Large intestine (tissue), 12 donors: Measurements from ENCODE around the gene TAS2R3. TPM values are rescaled to one million over a fixed set of nuclear protein-coding genes. Genes with fewer than 3 reads are reported as not detected.
A peak's percentile ranks its signal among the peaks of the same experiment; 100 is the strongest.

Experiments
- DNase-seq, 2 donors: peaks; one replicate each; pipeline versions ENCODE4 v3.0.0 to v3.0.0-alpha.2; 2013
- H3K27ac ChIP-seq: one replicate; pipeline ENCODE4 v1.5.1; 2013; ENCODE audit warnings: low read length
- H3K27me3 ChIP-seq: 2 replicates; pipeline ENCODE4 v1.6.1; 2013; ENCODE audit warnings: low read length; ENCODE audit not compliant: control insufficient read depth, insufficient read depth
- H3K36me3 ChIP-seq: 2 replicates; pipeline ENCODE4 v1.6.1; 2013; ENCODE audit warnings: low read length; ENCODE audit not compliant: control insufficient read depth, insufficient read depth
- H3K4me1 ChIP-seq: one replicate; pipeline ENCODE4 v1.6.1; 2013; ENCODE audit warnings: low read length; ENCODE audit not compliant: control insufficient read depth, insufficient read depth
- H3K4me3 ChIP-seq: one replicate; pipeline ENCODE4 v1.5.1; 2013; ENCODE audit warnings: low read length
- H3K9me3 ChIP-seq: one replicate; pipeline ENCODE4 v1.6.1; 2013; ENCODE audit warnings: mild to moderate bottlenecking, low read depth, low read length, moderate library complexity; ENCODE audit not compliant: control insufficient read depth
- WGBS: methylation state at CpG from one replicate; pipeline ENCODE4 v1.1.5; 2013; ENCODE audit warnings: low lambda C conversion rate; ENCODE audit not compliant: insufficient coverage; 5-methylcytosine and 5-hydroxymethylcytosine counted together
- long read RNA-seq, 11 donors: transcript quantifications; one replicate each; lab custom pipeline, GENCODE V29; 2026
- polyA plus RNA-seq: library from polyadenylated mRNA; unstranded; fragments of 120-200 nt; gene quantifications from one replicate; pipeline ENCODE4 v1.2.1, GENCODE V29; 2013

Gene TAS2R3
- 0.15 TPM for polyA plus RNA-seq
- long read RNA-seq, donor 1: 0 reads
- long read RNA-seq, donor 2: 0 reads
- long read RNA-seq, donor 3: 0 reads
- long read RNA-seq, donor 4: 0 reads
- long read RNA-seq, donor 5: 0 reads
- long read RNA-seq, donor 6: 0 reads
- long read RNA-seq, donor 7: 0 reads
- long read RNA-seq, donor 8: 0 reads
- long read RNA-seq, donor 9: 0 reads
- long read RNA-seq, donor 10, partial matches to known transcripts: 0 of 1 reads
- long read RNA-seq, donor 10, other reads (novel, unspliced or antisense): 0 of 1 reads
- long read RNA-seq, donor 11: 0 reads

GRCh38 chr7:141763797-141764196, at the start of gene TAS2R3:
TAS2R3 (plus strand) TSS chr7:141764097; CDS start chr7:141764159, 62 bp downstream.
- DNase-seq: no peak
- no peak within 1 kb of the TSS for H3K4me3 ChIP-seq
- no peak within 1 kb of the TSS for H3K27ac ChIP-seq
- WGBS: no CpG with 5 or more reads among the region's 3 CpGs
- H3K36me3 ChIP-seq: peaks cover 54% of the 10 kb centered on the region
- H3K4me1 ChIP-seq: no peaks in the 10 kb centered on the region
- no peaks in the 10 kb centered on the region for H3K9me3 ChIP-seq
- H3K27me3 ChIP-seq: no peaks in the 10 kb centered on the region

GRCh38 chr7:141714571-141714970, 49.3 kb upstream of the TAS2R3 start:
- Histone ChIP-seq H3K27ac (peak overlapping the region; percentile 76), H3K36me3 (no peaks in the 10 kb centered on the region), H3K9me3 (no peaks in the 10 kb centered on the region), H3K27me3 (no peaks in the 10 kb centered on the region), H3K4me1 (peaks cover 40% of the 10 kb centered on the region), H3K4me3 (peak overlapping the region; percentile 2)
- 40% methylated on average over 2 of the region's 2 CpGs for WGBS
- no peak for DNase-seq

GRCh38 chr7:141715018-141715417, 48.9 kb upstream of the TAS2R3 start:
- Histone ChIP-seq H3K9me3 (no peaks in the 10 kb centered on the region), H3K27ac (peak overlapping the region; percentile 76), H3K4me3 (no peak overlapping the region), H3K27me3 (no peaks in the 10 kb centered on the region), H3K4me1 (peaks cover 39% of the 10 kb centered on the region), H3K36me3 (no peaks in the 10 kb centered on the region)
- 0% methylated on average over 1 of the region's 4 CpGs for WGBS
- peak; percentile 70 to 85 for DNase-seq

- Histone ChIP-seq H3K27me3 (no peaks in the 10 kb centered on the region), H3K27ac (peak overlapping the region; percentile 55), H3K9me3 (no peaks in the 10 kb centered on the region), H3K4me1 (peaks cover 38% of the 10 kb centered on the region), H3K4me3 (peak overlapping the region; percentile 7), H3K36me3 (no peaks in the 10 kb centered on the region)
- 70% methylated on average over 3 of the region's 6 CpGs for WGBS
- DNase-seq: no peak
These were observed 47.9 kb upstream of the TAS2R3 start for GRCh38 chr7:141715794-141716689.

- peaks cover 31% of the 10 kb centered on the region for H3K4me1 ChIP-seq
- H3K4me3 ChIP-seq: no peak overlapping the region
- no peak for DNase-seq
- H3K27ac ChIP-seq: no peak overlapping the region
- no peaks in the 10 kb centered on the region for H3K36me3 ChIP-seq
- 100% methylated on average over 1 of the region's 1 CpG for WGBS
- H3K27me3 ChIP-seq: no peaks in the 10 kb centered on the region
- H3K9me3 ChIP-seq: no peaks in the 10 kb centered on the region
These were observed 46.4 kb upstream of the TAS2R3 start for GRCh38 chr7:141717450-141717849.

- no peak for DNase-seq
- H3K9me3 ChIP-seq: no peaks in the 10 kb centered on the region
- no peaks in the 10 kb centered on the region for H3K4me1 ChIP-seq
- no peaks in the 10 kb centered on the region for H3K27me3 ChIP-seq
- H3K4me3 ChIP-seq: no peak overlapping the region
- H3K36me3 ChIP-seq: peaks cover 2% of the 10 kb centered on the region
- H3K27ac ChIP-seq: no peak overlapping the region
- WGBS: no CpG with 5 or more reads among the region's 2 CpGs
These were observed 41.4 kb upstream of the TAS2R3 start for GRCh38 chr7:141722529-141722928.

- DNase-seq: no peak
- peaks cover 2% of the 10 kb centered on the region for H3K36me3 ChIP-seq
- no peak overlapping the region for H3K27ac ChIP-seq
- no peaks in the 10 kb centered on the region for H3K9me3 ChIP-seq
- no peaks in the 10 kb centered on the region for H3K27me3 ChIP-seq
- WGBS: no CpG with 5 or more reads among the region's 1 CpG
- no peaks in the 10 kb centered on the region for H3K4me1 ChIP-seq
- H3K4me3 ChIP-seq: no peak overlapping the region
These were observed 34.9 kb upstream of the TAS2R3 start for GRCh38 chr7:141729020-141729419.

GRCh38 chr7:141731476-141732149, 32.3 kb upstream of the TAS2R3 start:
- Histone ChIP-seq H3K9me3 (no peaks in the 10 kb centered on the region), H3K27ac (no peak overlapping the region), H3K27me3 (no peaks in the 10 kb centered on the region), H3K4me3 (no peak overlapping the region), H3K36me3 (no peaks in the 10 kb centered on the region), H3K4me1 (no peaks in the 10 kb centered on the region)
- DNase-seq: no peak
- 96% methylated on average over 8 of the region's 24 CpGs for WGBS

- H3K36me3 ChIP-seq: peaks cover 17% of the 10 kb centered on the region
- H3K4me1 ChIP-seq: peaks cover 3% of the 10 kb centered on the region
- H3K4me3 ChIP-seq: peak overlapping the region; percentile 73
- H3K27me3 ChIP-seq: no peaks in the 10 kb centered on the region
- H3K9me3 ChIP-seq: no peaks in the 10 kb centered on the region
- peak; percentile 51 to 74 for DNase-seq
- H3K27ac ChIP-seq: peak overlapping the region; percentile 88
- WGBS: 0% methylated on average over 2 of the region's 11 CpGs
These were observed 26.6 kb upstream of the TAS2R3 start for GRCh38 chr7:141737118-141737835.
